ENCODE data around the gene RPL23.
A peak's percentile ranks its signal among the peaks of the same experiment; 100 is the strongest.

RPL23 gene

GRCh38 chr17:38798614-38799500, 54.7 kb downstream of the RPL23 start:
- peak in 11 of 14 donors; percentile 25 to 80 (median 60) for DNase-seq

Measured in C1 segment of cervical spinal cord (tissue), 14 donors.